IPS-NIHi7 (cell line): ENCODE data around the gene CD40.

Source experiments
- DNase-seq: peaks from one replicate; pipeline ENCODE4 v3.0.0; 2012; ENCODE audit warnings: mixed read lengths; ENCODE audit errors: extremely low spot score

CD40 gene

GRCh38 chr20:46122516-46123481, 4.7 kb downstream of the CD40 start:
- DNase-seq = no peak

GRCh38 chr20:46123482-46124245, 5.5 kb downstream of the CD40 start:
- no peak for DNase-seq

- DNase-seq = no peak
These were observed 8.4 kb downstream of the CD40 start for GRCh38 chr20:46126440-46127056.

DNA sequence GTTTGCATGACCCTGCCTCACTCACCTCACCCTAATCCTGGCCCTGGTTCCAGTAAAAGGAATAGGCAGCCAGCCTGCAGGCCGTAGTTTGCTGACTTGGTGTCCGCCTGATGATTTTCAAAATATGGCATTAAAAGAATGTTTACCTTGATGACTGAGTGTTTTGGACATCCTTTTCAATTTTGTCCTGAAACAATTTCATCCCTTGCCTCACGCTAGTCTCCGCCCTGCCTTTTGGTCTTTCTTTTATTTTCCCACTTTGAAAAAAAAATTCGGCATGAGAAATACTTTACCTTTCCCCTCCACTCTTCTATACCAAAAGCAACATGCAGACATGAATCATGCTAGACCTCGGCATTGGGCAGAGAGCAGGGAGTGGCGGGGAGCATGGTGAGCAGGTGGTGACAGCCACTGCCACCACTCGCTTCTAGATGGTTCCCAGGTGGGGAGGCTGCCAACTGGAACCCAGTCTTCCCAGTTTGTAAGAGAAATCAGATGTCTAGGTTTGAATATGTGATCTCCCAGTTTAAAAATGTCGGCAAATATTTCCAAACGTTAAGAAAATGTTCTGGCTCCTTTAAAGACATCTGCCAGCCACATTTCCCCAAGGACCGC, 9.4 kb downstream of the CD40 start:
- DNase-seq = no peak

GRCh38 chr20:46128310-46129151, 10.4 kb downstream of the CD40 start:
- peak; percentile 81 for DNase-seq

GRCh38 chr20:46129955-46130481, 11.9 kb downstream of the CD40 start:
- DNase-seq = no peak

DNA sequence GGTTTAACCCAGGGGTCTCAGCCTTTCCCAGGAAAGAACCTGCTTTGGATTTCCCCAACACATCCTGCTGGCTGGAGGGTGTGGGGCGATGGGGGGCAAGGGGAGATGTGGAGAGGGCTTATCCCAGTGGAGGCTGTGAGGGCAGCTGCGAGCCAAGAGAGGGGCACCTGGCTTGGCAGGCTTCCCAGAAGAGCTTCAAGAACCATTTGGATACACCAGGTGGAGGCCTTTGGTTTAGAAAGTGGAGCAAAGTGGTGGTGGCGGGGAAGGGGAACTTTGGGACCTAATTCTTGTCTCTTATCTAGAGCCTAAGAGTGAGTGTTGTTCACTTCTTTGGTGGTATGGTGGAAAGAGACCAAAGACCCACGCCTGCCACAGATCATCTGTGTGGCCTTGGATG, 12.4 kb downstream of the CD40 start:
- no peak for DNase-seq

DNA sequence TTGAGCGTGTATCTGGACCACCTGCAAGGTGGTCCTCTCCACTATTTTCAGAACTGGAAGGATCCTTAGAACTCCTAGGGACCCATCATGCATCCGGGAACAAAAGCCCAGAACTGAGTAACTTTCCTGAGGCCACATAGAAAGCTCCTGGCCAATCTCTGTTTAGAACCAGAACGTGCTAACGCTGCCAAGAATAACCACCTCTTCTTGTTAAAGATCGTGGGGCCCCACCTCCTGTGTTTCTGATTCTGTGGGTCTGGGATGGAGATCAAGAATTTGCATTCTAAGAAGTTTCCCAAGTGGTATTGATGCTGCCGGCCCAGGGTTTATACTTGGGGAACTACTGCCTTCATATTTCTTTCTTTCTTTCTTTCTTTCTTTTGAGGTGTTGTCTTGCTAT, 13.3 kb downstream of the CD40 start:
- no peak for DNase-seq

- peak; percentile 88 for DNase-seq
These were observed 14.6 kb downstream of the CD40 start for GRCh38 chr20:46132705-46133120.

GRCh38 chr20:46133886-46134654, 16.0 kb downstream of the CD40 start:
- no peak for DNase-seq

GRCh38 chr20:46134716-46135115, 16.6 kb downstream of the CD40 start:
- no peak for DNase-seq

- DNase-seq = peak; percentile 42
These were observed 17.9 kb downstream of the CD40 start for GRCh38 chr20:46135856-46136633.

- no peak for DNase-seq
These were observed 19.7 kb downstream of the CD40 start for GRCh38 chr20:46137816-46138215.

DNA sequence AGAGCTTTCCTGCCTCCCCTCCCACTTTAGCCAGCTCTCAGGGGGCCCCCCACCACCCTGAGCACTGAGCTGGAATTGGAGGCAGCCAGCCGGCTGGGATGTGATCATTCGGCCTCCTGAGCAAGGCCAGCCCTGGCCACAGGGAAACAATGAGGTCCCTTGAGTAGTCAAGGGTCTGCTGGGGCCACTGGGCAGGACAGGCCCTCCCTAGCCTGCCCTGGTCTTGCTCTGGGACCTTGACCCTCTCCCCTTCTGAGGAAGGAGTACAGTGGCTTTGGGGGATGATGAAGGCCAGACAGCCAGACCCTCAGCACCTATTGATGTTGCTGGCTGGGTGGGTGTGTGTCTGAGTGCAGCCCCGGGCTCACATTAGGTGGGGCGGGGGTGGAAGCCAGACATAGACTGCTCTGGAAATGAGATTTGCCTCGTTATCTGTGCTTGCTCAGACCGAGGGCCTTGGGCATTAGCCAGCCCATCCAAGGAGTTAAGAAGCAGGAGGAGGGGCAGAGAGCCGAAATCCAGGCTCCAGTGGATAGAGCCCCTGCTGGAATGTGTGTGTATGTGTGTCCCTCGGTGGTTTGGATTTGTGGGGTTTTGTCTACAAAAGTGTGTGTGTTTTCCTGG, 21.3 kb downstream of the CD40 start:
- DNase-seq = no peak

DNA sequence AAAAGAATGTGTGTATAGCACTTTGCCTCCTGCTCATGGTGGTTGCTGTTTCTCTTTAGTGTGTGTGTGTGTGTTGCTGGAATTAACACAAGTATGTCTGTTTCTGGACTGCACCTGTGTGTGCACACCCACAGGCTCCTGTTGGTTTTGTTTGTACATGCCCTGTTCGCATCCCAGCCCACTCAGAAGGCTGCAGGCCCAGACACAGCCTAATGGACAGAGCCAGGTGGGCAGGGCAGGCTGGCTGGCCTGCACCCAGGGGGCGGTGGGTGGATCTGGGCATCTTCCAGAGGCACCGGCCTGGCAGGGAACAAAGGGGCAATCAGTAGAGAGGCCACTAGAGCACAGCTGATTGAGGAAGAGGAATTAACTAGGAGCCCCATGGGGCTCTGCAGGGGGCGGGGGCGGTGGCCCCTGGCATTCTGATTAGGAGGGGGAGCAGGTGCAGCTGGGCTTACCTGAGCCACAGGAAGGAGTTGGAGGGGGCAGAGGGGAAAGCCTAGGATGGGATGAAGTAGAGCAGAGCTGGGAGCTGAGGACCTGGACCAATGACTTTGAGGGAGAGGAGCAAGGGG, 21.9 kb downstream of the CD40 start:
- no peak for DNase-seq

DNA sequence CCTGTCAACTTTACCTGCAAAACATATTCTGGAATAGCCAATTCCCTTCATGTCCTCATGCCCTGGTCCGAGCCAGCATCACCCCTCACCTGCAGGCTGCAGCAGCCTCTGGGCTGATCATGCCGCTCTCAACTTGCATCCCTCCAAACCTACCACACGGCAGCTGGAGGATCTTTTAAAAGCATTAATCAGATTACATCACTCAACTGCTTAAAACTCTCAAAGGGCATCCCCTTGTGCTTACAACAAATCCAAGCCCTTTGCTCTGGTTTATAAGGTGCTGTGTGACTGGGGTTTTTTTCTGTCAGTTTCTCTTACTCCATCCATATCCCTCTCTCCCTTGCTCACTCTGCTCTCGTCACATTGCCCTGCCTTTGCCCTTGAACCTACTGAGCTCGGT, 24.0 kb downstream of the CD40 start:
- no peak for DNase-seq

- no peak for DNase-seq
These were observed 26.4 kb downstream of the CD40 start for GRCh38 chr20:46144432-46145025.

DNA sequence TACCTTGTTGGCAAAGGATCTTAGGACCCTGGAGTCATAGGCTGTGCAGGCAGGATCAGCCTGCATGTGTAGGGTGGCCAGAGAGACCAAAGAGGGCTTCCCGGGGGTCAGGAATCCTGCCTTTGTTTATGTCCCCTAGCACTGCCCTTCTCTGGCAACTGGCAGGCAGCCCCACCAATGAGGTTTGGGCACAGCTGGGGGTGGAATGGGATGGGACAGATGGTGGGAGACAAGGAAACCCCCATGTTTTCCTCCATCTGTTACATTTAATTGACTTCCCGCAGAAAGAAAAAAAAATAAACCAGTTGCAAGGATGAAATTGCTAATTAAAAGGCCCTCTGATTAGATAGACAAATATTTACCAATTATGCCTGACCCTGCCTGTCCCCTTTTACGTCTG, 27.6 kb downstream of the CD40 start:
- DNase-seq = peak; percentile 50
